ENCODE data around the gene IGF2BP3.

Gene IGF2BP3

GRCh38 chr7:23472956-23473843 lies 2.9 kb upstream of the IGF2BP3 start:
- no peak for DNase-seq

- DNase-seq, result no peak
Measured at GRCh38 chr7:23472556-23472955, 2.3 kb upstream of the IGF2BP3 start.

GRCh38 chr7:23472046-23472445 lies 1.8 kb upstream of the IGF2BP3 start:
- no peak for DNase-seq

GRCh38 chr7:23471106-23471859 lies 992 bp upstream of the IGF2BP3 start:
- peak; percentile 77 for DNase-seq

GRCh38 chr7:23469961-23470250 lies 385 bp downstream of the IGF2BP3 start:
- peak; percentile 75 for DNase-seq

- peak; percentile 89 for DNase-seq
Measured at GRCh38 chr7:23469150-23469960, 936 bp downstream of the IGF2BP3 start.

- peak; percentile 88 for DNase-seq
Measured at GRCh38 chr7:23468526-23469149, 1.7 kb downstream of the IGF2BP3 start.

GRCh38 chr7:23467806-23468525 lies 2.3 kb downstream of the IGF2BP3 start:
- DNase-seq, result peak; percentile 81

- DNase-seq, result peak; percentile 72
Measured at GRCh38 chr7:23467291-23467805, 2.9 kb downstream of the IGF2BP3 start.

- DNase-seq, result no peak
Measured at GRCh38 chr7:23462846-23463245, 7.4 kb downstream of the IGF2BP3 start.

GRCh38 chr7:23458044-23458443 lies 12.2 kb downstream of the IGF2BP3 start:
- DNase-seq, result no peak

GRCh38 chr7:23456093-23456492 lies 14.2 kb downstream of the IGF2BP3 start:
- no peak for DNase-seq

GRCh38 chr7:23454881-23455526 lies 15.3 kb downstream of the IGF2BP3 start:
- no peak for DNase-seq

- no peak for DNase-seq
Measured at GRCh38 chr7:23450518-23450917, 19.8 kb downstream of the IGF2BP3 start.

GRCh38 chr7:23449941-23450340 lies 20.4 kb downstream of the IGF2BP3 start:
- DNase-seq, result no peak

- DNase-seq, result no peak
Measured at GRCh38 chr7:23445326-23445725, 25.0 kb downstream of the IGF2BP3 start.

- DNase-seq, result no peak
Measured at GRCh38 chr7:23443974-23444373, 26.3 kb downstream of the IGF2BP3 start.

GRCh38 chr7:23438171-23438570 lies 32.1 kb downstream of the IGF2BP3 start:
- no peak for DNase-seq

GRCh38 chr7:23434147-23434917 lies 36.0 kb downstream of the IGF2BP3 start:
- no peak for DNase-seq

GRCh38 chr7:23431702-23432199 lies 38.5 kb downstream of the IGF2BP3 start:
- no peak for DNase-seq
